ENCODE measurements around the gene SEBOX.

Gene SEBOX

DNA sequence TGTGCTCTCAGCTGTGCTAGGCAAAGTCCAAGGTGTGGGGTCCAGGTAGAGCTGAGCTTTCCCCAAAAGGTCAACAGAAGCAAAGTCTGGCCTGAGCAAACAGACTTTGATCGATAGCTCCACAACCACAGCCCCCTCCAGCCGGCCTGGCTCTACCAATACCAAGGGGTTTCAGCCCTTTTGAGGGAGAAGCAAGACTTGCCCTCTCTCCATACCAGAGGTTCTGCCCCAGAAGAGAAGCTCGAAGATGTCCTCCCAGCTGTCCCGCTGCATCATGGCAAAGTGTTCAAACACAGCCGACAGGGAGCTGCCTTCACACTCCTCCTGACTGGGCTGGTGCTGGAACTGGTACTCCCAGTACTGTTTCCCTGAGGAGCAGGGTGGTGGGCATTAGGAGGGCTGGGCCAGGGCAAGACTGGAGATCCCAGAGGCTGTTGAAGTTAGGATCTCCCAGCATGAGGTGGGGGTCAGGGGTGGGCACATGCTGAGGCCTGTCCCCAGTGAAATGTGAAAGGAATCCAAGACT, 3.4 kb upstream of the SEBOX start:
- DNase-seq (ENCODE audit: low read depth in 2 of 2), result no peak

DNA sequence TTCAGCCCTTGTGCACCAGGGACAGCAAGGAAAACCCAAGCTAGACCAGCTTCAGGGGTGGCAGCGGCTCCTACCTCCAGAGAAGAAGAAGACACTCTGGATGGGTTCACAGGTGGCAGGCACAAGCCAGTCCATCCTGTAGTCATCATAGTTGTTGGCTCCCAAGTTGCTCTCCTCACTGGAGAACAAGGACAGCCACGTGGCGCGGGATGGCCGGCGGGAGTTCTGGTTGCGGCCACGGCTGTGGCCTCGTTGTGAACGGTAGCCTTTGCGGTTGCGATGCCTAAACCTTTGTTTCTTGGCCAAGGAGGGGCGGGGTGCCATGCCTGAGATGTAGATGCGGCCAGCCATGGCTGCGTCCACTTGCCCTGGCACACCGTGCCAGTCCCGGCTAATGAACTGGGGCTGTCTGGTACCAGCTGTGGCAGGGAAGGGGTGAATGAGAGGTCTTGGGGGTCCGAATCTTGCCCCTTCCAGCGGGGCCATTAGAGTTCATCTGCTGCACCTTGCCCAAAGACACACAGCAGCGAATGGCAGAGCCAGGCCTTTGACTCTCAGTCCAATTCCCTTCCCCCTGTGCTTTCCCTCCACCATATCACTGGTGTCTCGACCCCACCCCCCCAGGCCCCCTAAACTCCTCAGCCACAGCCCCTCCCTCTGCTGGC, 2.8 kb upstream of the SEBOX start:
- no peak for DNase-seq (ENCODE audit: low read depth in 2 of 2)

DNA sequence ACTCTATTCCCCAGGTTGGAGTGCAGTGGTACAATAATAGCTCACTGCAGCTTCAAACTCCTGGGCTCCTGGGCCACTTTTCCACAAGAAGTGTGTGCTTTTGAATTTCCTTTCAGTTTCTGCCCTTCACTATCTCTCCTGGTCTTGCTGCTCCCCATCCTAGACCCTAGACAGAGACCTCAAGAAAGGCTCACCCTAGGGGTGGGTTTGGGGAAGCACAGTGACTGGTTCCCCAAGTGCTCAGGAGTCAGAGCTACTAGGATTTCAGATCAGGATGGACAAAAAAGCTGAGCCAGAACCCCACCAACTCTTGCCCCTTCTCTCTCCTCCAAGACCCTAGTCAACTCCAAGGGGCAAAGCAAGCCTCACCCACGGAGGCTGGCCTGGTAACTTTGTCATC, 1.6 kb upstream of the SEBOX start:
- DNase-seq (ENCODE audit: low read depth in 2 of 2), result no peak

GRCh38 chr17:28365487-28365886, 488 bp upstream of the SEBOX start:
- DNase-seq (ENCODE audit: low read depth in 2 of 2), result no peak

- DNase-seq (ENCODE audit: low read depth in 2 of 2), result no peak
Measured at GRCh38 chr17:28363776-28364650, 986 bp downstream of the SEBOX start.

- DNase-seq (ENCODE audit: low read depth in 2 of 2), result no peak
Measured at GRCh38 chr17:28363186-28363585, 1.8 kb downstream of the SEBOX start.

- DNase-seq (ENCODE audit: low read depth in 2 of 2), result no peak
Measured at GRCh38 chr17:28357901-28358197, 7.2 kb downstream of the SEBOX start.

GRCh38 chr17:28357061-28357900, 7.7 kb downstream of the SEBOX start, which contains the start of gene POLDIP2:
TSS of gene POLDIP2 (minus strand) at chr17:28357527. CDS start at chr17:28357448, 79 bp downstream.
- peak; percentile 90 to 93 for DNase-seq (ENCODE audit: low read depth in 2 of 2)

DNA sequence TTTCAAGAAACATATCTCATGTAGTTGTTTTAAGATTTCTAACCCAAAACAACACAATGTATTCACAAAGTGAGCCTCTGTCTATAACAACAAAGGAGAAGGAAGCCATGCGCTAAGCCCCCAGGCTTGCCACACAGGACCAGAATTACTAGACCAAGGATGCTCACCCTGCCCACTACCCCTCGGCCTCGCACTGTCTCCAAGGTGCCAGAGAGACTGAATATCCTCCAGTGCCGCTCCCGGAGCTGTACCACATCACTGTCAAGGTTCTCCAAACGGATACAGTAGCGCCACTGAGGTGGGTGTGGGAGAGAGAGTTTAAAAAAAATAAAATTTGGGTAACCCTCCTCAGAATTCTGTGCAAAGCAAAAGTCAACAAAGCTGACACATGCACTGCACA, 14.7 kb downstream of the SEBOX start:
- DNase-seq (ENCODE audit: low read depth in 2 of 2), result no peak

GRCh38 chr17:28348979-28349378, 16.0 kb downstream of the SEBOX start:
- DNase-seq (ENCODE audit: low read depth in 2 of 2), result no peak

- DNase-seq (ENCODE audit: low read depth in 2 of 2), result no peak
Measured at GRCh38 chr17:28347261-28347891, 17.6 kb downstream of the SEBOX start.

DNA sequence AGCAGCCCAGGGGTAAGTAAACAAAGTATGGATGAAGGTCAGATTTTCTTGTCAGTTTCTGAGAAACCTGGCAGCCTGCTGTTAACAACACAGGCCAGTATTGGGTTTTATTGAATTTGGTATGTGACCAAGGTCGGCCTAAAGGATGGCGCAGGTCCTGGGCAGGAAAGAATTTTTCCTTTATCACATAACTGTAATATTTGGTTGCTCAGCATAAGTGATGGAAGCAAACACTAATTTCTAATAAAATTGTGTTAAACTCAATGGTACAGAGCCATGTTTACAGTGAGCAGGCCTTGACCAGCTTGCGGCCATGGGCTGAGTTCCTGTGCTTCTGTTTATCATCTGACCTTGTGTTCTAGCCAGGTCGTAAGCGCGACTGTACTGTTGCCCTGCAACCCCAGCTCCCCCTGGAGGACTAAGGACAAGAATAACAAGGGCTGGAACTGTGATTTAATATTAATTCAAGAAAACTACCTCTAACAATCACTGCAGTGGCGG, 18.2 kb downstream of the SEBOX start:
- no peak for DNase-seq (ENCODE audit: low read depth in 2 of 2)

DNA sequence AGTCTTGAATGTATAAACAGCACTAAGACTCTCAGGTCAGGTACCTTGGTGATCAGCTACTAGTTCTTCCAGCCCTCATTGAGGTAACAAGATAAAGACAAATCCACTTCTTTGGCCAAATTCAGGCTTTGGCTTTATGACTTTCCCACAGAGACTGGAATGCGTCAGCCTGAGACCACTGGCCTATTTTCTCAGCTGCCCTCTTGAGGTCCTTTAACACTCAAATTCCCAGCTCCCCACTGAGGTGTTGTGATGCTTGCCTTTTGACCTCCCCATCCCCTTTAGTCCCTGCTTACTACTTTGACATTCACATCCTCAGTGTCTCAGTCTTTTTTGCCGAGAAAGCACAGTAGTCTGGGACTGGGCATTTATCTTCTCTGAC, 18.8 kb downstream of the SEBOX start:
- no peak for DNase-seq (ENCODE audit: low read depth in 2 of 2)

GRCh38 chr17:28345419-28346198, 19.4 kb downstream of the SEBOX start:
- no peak for DNase-seq (ENCODE audit: low read depth in 2 of 2)

DNA sequence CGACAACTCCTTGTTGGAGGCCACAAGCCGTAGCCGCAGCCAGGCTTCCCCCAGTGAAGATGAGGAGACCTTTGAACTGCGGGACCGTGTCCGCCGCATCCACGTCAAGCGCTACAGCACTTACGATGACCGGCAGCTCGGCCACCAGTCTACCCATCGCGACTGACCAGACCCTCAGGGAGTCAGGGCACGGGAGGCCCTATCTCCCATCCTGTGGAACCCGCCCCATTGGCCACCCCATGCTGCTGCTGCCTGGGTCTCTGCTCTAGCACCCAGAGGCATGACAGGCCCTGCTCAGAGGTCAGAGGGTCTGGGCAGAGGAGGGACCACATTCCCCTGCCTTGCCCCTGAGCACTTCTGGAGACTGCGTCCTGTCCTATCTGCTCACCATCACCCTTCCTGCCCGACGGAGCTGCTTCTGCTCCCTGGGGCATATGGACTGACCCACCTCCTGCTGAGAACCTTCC, 20.5 kb downstream of the SEBOX start:
- DNase-seq (ENCODE audit: low read depth in 2 of 2), result no peak

- DNase-seq (ENCODE audit: low read depth in 2 of 2), result no peak
Measured at GRCh38 chr17:28344011-28344410, 21.0 kb downstream of the SEBOX start.

- DNase-seq (ENCODE audit: low read depth in 2 of 2), result no peak
Measured at GRCh38 chr17:28343491-28343932, 21.5 kb downstream of the SEBOX start.

GRCh38 chr17:28342313-28342712, 22.7 kb downstream of the SEBOX start:
- DNase-seq (ENCODE audit: low read depth in 2 of 2), result no peak

GRCh38 chr17:28341516-28341915, 23.5 kb downstream of the SEBOX start:
- DNase-seq (ENCODE audit: low read depth in 2 of 2), result no peak

- no peak for DNase-seq (ENCODE audit: low read depth in 2 of 2)
Measured at GRCh38 chr17:28340374-28340773, 24.6 kb downstream of the SEBOX start.

- DNase-seq (ENCODE audit: low read depth in 2 of 2), result no peak
Measured at GRCh38 chr17:28339431-28339830, 25.6 kb downstream of the SEBOX start.

Measured in stimulated activated CD8-positive, alpha-beta memory T cell treated with anti-CD3 and anti-CD28 coated beads, Interleukin-7, amount 100 ng/mL, for 1 hour (primary cell).